Glutamatergic neuron (in vitro differentiated cells): ENCODE measurements around the gene FAM222A. TPM values are rescaled to one million over a fixed set of nuclear protein-coding genes. Genes with fewer than 3 reads are reported as not detected.

Experiments used
- DNase-seq: peaks from one replicate; pipeline ENCODE4 v3.0.0; 2022
- H3K27ac Mint-ChIP-seq: one replicate; pipeline ENCODE4 v1.8.0; 2020; ENCODE audit warnings: mild to moderate bottlenecking, mixed read lengths, inconsistent platforms; ENCODE audit not compliant: unreplicated experiment
- H3K27me3 Mint-ChIP-seq: one replicate; pipeline ENCODE4 v1.8.0; 2020; ENCODE audit warnings: mild to moderate bottlenecking, moderate library complexity, mixed read lengths, inconsistent platforms; ENCODE audit not compliant: unreplicated experiment
- H3K36me3 Mint-ChIP-seq: one replicate; pipeline ENCODE4 v1.8.0; 2020; ENCODE audit warnings: mild to moderate bottlenecking, mixed read lengths, inconsistent platforms; ENCODE audit not compliant: unreplicated experiment
- H3K4me1 Mint-ChIP-seq: one replicate; pipeline ENCODE4 v1.8.0; 2020; ENCODE audit warnings: mild to moderate bottlenecking, low read depth, mixed read lengths, inconsistent platforms; ENCODE audit not compliant: unreplicated experiment
- H3K4me3 Mint-ChIP-seq: one replicate; pipeline ENCODE4 v1.8.0; 2020; ENCODE audit warnings: mild to moderate bottlenecking, mixed read lengths, inconsistent platforms; ENCODE audit not compliant: unreplicated experiment
- H3K9me3 Mint-ChIP-seq: one replicate; pipeline ENCODE4 v1.8.0; 2020; ENCODE audit warnings: mild to moderate bottlenecking, moderate library complexity, mixed read lengths, inconsistent platforms; ENCODE audit not compliant: unreplicated experiment
- CTCF ChIP-seq: fragments of 200-600 bp; sonication (generic); IDR thresholded peaks from one replicate; pipeline ENCODE4 v1.5.0; 2021; ENCODE audit not compliant: partially characterized antibody, unreplicated experiment
- total RNA-seq: library from RNA; stranded (reverse); fragmentation: NEBNext Ultra II Directional; extraction: Animal tissue kit (Norgen Biotek cat#: 25700); gene quantifications from one replicate; pipeline ENCODE4 v1.2.1, GENCODE V29; 2021; ENCODE audit not compliant: unreplicated experiment

FAM222A gene
- total RNA-seq, 1 donor from 2014 or later, result 18.1 TPM

GRCh38 chr12:109773384-109774011 is 59.9 kb downstream of the FAM222A start:
- no peak overlapping the region for H3K4me3 Mint-ChIP-seq
- DNase-seq, result no peak
- peaks cover 2% of the 10 kb centered on the region for H3K4me1 Mint-ChIP-seq
- H3K9me3 Mint-ChIP-seq, result peaks cover 2% of the 10 kb centered on the region
- no peak overlapping the region for H3K27ac Mint-ChIP-seq
- TF ChIP-seq CTCF, result no peak
- H3K36me3 Mint-ChIP-seq, result no peaks in the 10 kb centered on the region
- H3K27me3 Mint-ChIP-seq, result peaks cover 8% of the 10 kb centered on the region

GRCh38 chr12:109775172-109775881 is 61.7 kb downstream of the FAM222A start:
- H3K4me3 Mint-ChIP-seq, result no peak overlapping the region
- no peak overlapping the region for H3K27ac Mint-ChIP-seq
- H3K4me1 Mint-ChIP-seq, result peaks cover 2% of the 10 kb centered on the region
- H3K36me3 Mint-ChIP-seq, result peaks cover 4% of the 10 kb centered on the region
- H3K27me3 Mint-ChIP-seq, result peaks cover 10% of the 10 kb centered on the region
- peaks cover 3% of the 10 kb centered on the region for H3K9me3 Mint-ChIP-seq
- DNase-seq, result peak; percentile 87
- TF ChIP-seq CTCF, result peak; percentile 79

- Mint-ChIP-seq H3K27ac (no peak overlapping the region), H3K36me3 (peaks cover 4% of the 10 kb centered on the region), H3K9me3 (peaks cover 5% of the 10 kb centered on the region), H3K27me3 (peaks cover 7% of the 10 kb centered on the region), H3K4me1 (no peaks in the 10 kb centered on the region), H3K4me3 (no peak overlapping the region)
- DNase-seq, result no peak
- no peak for TF ChIP-seq CTCF
Measured at GRCh38 chr12:109776624-109777023, 63.0 kb downstream of the FAM222A start.

- peaks cover 7% of the 10 kb centered on the region for H3K9me3 Mint-ChIP-seq
- no peak overlapping the region for H3K4me3 Mint-ChIP-seq
- DNase-seq, result no peak
- H3K4me1 Mint-ChIP-seq, result no peaks in the 10 kb centered on the region
- no peak overlapping the region for H3K27ac Mint-ChIP-seq
- peaks cover 7% of the 10 kb centered on the region for H3K27me3 Mint-ChIP-seq
- peaks cover 9% of the 10 kb centered on the region for H3K36me3 Mint-ChIP-seq
- no peak for TF ChIP-seq CTCF
Measured at GRCh38 chr12:109777544-109777943, 63.9 kb downstream of the FAM222A start.

- H3K27me3 Mint-ChIP-seq, result peaks cover 5% of the 10 kb centered on the region
- H3K9me3 Mint-ChIP-seq, result peaks cover 5% of the 10 kb centered on the region
- no peak for DNase-seq
- TF ChIP-seq CTCF, result no peak
- H3K27ac Mint-ChIP-seq, result no peak overlapping the region
- no peak overlapping the region for H3K4me3 Mint-ChIP-seq
- H3K36me3 Mint-ChIP-seq, result peaks cover 9% of the 10 kb centered on the region
- H3K4me1 Mint-ChIP-seq, result no peaks in the 10 kb centered on the region
Measured at GRCh38 chr12:109778684-109779083, 65.1 kb downstream of the FAM222A start.
